SHP77 treated with DMSO at 0.1 percent for 48 hours (cell line): Measurements from ENCODE around the gene SMG7.
A peak's percentile ranks its signal among the peaks of the same experiment; 100 is the strongest.

Source experiments
- DNase-seq: peaks from one replicate; lab custom pipeline; 2025; lab: John Stamatoyannopoulos, UW

The SMG7 gene

GRCh38 chr1:183508694-183509093 is 36.4 kb downstream of the SMG7 start:
- no peak for DNase-seq

GRCh38 chr1:183512450-183512849 is 40.2 kb downstream of the SMG7 start:
- no peak for DNase-seq

- DNase-seq, result no peak
Observed at GRCh38 chr1:183514235-183514634, 41.9 kb downstream of the SMG7 start.

DNA sequence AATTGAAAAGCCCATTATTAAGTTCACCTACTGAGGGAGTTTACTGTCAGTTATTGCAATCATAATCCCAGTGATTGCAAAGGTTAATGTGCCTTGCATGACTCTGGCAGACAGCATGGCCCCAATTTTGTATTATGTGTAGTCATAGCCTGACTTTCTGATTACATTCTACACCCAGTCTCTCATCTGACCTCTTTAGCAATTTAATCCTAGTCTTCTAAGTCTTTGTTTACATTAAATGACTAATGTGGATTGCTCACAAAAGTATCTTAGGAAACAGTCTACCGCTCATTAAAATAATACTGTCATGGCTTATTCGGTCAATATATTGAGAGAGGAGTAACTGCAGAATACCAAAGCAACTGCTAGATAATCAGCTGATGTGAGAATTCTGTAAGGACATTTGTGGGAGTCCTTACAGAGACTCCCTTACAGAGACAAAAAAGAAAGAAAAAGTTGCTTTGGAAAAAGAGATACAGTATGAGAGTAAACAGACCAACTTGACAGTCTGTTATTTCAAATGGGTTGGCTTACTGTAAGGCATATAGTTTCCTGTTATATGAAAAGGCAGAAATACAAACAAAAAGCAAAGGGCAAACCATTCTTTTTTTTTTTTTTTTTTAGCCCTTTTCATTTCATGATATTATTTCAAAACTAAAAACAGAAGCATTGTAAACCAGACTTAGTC is 42.8 kb downstream of the SMG7 start:
- no peak for DNase-seq

GRCh38 chr1:183516725-183517124 is 44.4 kb downstream of the SMG7 start:
- DNase-seq, result no peak

DNA sequence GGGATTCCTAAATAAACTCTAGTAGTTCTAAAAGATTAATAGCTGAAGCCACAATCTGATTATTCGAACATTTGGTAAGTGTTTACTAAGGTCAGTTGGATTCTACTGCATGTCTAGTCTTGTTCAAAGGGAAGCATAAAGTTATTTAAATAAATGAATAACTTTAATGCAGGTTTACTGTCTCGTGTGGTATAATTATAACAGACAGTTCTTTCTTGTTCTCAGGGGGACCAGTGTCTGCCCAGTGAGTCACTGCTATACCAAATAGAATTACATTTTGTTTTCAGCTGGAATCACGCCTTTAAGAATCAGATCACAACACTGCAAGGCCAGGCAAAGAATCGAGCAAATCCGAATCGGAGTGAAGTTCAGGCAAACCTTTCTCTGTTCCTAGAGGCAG is 45.1 kb downstream of the SMG7 start:
- DNase-seq, result no peak

- DNase-seq, result no peak
Observed at GRCh38 chr1:183520379-183520778, 48.1 kb downstream of the SMG7 start.

DNA sequence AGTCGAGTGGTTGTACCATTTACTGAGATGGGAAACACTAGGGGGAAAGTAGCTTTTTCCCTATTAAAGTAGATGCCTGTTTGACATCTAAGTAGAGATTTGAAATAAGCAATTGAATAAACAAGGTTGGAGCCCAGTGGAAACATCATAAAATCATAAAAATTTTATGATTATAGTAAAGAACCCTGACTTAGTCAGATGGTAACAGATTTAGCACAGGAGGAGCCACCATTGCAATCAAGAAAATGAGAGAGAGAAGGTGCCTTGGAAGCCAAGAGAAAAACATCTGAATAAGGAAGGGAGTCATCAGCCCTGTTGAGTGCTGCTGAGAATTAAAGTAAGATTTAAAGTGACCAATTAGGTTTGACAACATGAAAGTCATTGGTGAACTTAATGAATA is 49.8 kb downstream of the SMG7 start:
- DNase-seq, result no peak

DNA sequence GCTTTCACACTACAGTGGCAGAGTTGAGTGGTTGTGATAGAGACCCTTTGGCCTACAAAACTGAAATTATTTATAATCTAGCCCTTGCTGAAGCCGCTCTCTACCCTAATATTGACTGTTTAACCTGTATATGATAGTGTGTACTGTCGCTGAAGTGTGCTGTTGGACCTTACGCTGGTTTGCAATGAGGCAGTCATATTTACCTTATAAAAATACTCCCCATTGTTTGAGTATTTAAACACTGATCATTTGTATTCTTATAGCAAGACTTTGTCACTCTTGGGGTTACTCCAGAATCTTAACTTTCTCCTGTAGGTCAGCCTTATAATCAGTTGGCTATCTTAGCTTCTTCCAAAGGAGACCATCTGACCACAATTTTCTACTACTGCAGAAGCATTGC is 56.3 kb downstream of the SMG7 start:
- DNase-seq, result no peak

- no peak for DNase-seq
Observed at GRCh38 chr1:183533617-183534174, 61.4 kb downstream of the SMG7 start.

- DNase-seq, result no peak
Observed at GRCh38 chr1:183537405-183537804, 65.1 kb downstream of the SMG7 start.

GRCh38 chr1:183543619-183544204 is 71.4 kb downstream of the SMG7 start:
- peak; percentile 2 for DNase-seq

DNA sequence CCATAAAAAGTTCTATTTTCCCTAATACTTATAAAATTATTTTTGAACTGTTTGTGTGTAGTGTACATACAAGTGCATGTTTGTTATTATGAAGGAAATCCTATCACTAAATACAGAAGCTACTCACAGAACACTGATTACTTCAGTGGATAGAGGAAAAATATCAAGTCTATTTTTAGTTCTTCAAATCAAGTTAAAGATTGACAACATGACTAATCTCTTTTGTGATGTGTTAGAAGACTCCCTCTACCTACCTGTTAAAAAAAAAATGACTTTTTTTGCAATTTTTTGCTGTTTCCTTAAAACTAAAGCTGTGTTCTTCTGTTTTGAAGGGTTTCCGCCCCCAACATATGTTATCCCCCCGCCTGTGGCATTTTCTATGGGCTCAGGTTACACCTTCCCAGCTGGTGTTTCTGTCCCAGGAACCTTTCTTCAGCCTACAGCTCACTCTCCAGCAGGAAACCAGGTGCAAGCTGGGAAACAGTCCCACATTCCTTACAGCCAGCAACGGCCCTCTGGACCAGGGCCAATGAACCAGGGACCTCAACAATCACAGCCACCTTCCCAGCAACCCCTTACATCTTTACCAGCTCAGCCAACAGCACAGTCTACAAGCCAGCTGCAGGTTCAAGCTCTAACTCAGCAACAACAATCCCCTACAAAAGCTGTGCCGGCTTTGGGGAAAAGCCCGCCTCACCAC is 72.4 kb downstream of the SMG7 start:
- DNase-seq, result no peak

GRCh38 chr1:183546427-183546826 is 74.1 kb downstream of the SMG7 start:
- no peak for DNase-seq

DNA sequence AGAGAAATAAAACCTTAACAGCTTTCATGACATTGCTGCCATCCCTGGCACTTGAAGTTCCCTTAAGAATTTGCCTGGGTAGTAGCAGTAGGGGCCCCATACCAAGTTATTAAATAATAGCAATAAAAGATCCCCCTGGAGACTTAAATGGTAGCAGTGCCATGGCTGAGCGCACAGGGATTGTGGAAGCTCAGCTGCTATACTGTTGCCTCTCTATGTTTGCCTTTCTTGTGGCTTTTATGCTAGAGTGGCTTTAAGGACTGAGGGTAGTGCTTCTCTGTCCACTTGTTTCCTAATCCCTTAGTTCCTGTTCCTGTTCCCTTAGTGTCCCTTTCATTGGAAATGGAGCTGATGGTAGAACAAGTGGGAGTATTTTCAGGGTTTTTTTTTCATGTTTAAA is 75.8 kb downstream of the SMG7 start:
- peak; percentile 37 for DNase-seq

- no peak for DNase-seq
Observed at GRCh38 chr1:183550915-183551314, 78.6 kb downstream of the SMG7 start.

DNA sequence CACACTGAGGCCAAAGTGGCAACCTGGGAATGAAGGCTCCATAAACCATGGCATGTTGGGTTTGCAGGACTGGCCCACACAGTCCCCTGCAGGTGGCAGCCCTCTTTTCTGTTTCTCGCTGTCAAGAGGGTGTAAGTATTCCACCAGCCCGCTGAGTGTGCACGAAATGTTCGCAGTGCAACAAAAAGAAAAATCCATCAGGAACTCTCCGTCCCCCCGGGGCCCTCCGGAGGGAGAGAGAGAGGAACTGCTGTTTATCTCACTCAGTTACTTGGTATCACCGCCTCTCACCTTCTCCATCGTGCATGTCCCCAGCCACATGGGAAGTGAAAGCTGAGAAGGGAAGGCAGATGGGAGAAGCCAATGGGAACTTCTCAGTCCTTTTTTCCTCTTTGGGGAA is 79.6 kb downstream of the SMG7 start:
- DNase-seq, result no peak

- no peak for DNase-seq
Observed at GRCh38 chr1:183552441-183552840, 80.1 kb downstream of the SMG7 start.

DNA sequence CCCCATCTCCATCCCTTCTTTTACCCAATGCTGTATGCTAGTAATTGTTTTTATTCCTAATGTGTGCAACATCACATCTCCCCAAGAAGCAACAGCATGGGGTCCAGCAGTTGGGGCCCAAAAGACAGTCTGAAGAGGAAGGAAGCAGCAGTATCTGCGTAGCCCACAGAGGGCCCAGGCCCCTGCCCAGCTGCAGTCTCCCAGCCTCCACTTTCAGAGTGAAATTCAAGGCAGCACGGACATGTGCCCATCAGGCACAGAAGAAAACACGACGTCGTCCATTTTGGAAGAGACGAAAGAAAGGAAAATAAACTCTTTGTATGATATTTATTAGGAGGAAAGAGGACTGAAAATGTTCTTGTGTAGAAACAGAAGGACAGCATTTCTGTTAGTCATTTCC is 80.6 kb downstream of the SMG7 start:
- no peak for DNase-seq

DNA sequence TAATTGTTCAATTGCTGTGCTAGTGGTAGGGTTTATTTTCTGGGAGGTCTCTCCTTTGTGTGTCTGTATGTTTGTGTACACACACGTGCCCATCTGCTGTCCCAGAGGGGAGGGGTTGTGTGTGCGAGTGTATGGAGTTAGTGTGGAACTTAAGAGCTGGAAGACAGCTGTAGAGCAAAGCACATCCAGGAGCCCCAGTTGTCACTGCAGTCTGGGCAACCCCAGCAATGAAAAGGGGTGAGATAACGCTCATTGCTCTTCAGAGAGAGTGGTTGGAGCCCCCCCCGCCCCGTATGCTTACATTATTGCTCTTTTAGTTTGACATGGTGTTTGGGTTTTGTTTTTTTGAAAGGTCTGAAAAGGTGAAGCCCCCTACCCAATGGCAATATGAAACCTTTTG is 81.0 kb downstream of the SMG7 start:
- DNase-seq, result no peak

- no peak for DNase-seq
Observed at GRCh38 chr1:183553764-183554163, 81.5 kb downstream of the SMG7 start.

DNA sequence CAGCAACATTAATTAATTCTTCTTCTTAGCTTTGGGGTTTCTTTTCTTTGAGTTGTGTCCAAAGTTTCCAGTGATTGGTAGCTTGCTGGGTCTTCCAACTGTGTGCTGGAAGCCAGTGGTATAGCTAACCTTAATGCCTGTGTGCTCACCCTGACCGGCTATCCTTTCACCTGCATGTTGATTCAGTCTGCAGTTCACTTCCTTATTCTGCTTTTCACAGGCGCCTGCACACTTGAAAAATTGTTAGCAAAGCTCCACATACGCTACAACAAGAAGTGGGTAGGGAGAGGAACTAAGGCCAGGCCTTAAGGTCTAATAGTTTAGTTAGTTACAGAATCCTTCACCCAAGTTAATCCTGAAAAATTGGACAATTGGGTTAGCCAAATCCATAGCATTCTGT is 82.3 kb downstream of the SMG7 start:
- DNase-seq, result no peak

GRCh38 chr1:183559061-183559460 is 86.8 kb downstream of the SMG7 start:
- DNase-seq, result no peak
